SW480 (cell line): ENCODE results near the gene CSN1S1.

ENCODE experiments used
- DNase-seq: peaks from one replicate; pipeline ENCODE4 v3.0.0-alpha.2; 2016; ENCODE audit warnings: low spot score

CSN1S1 gene

GRCh38 chr4:69991016-69991415, 60.1 kb downstream of the CSN1S1 start:
- no peak for DNase-seq

DNA sequence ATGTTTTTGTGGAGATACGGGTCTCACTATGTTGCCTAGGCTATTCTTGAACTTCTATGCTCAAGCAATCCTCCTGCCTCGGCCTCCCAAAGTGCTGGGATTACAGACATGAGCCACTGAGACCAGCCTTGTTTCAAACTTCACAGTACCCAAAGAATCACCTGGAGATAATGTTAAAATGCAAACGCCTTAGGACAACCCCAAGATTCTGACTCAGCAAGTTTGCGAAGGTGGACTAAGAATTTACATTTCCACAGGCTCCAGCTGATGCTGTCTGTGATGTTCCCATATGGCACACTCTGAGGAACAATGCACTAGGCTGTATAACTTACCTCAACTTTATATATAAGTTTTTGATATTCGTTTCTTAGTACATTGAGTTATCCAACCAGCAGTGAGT, 63.9 kb downstream of the CSN1S1 start:
- no peak for DNase-seq

- no peak for DNase-seq
Observed at GRCh38 chr4:69995526-69996016, 64.7 kb downstream of the CSN1S1 start, which contains the start of gene STATH. STATH (plus strand) TSS chr4:69995966; CDS start chr4:69998438, 2,472 bp downstream.
